Measurements from ENCODE around the gene DNMT3B. TPM values are rescaled to one million over a fixed set of nuclear protein-coding genes. Genes with fewer than 3 reads are reported as not detected.

The DNMT3B gene
- polyA plus RNA-seq, 1 experiment: 1.3 TPM

DNA sequence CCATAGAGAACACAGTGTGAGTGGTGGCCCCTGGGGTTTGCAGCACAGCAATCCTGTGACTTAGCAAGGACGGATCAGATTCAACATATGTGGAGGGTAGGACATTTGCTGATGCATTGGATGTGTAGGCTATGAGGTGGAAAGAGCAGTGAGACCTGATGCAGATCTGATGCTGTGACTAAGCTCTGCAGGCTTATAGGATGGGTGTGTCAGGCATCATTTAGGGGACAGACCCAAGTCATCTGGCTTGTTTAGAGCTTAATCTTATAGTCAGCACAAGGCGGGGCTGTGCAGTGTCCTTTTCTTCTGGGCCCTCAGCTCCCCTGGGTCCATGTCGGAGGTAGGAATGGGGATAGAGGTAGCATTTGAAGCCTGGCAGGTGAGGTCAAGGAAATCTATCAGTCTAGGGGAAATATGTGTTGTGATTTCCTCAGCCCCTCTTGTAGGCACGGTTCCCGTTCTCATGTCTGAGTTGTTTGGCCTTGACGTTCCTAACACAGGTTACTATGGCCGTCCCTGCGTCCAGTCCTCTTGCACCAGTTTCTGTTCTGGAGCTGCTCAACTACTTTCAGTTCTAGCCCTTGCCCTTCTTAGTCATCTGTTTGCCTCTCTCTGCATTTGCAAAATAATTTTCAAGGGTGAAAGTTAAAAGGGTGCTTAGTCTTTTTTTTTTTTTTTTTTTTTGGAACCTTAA lies 42.0 kb downstream of the DNMT3B start:
- ChIA-PET POLR2A (no interaction called here), CTCF (interaction anchor here (1.4 to 2.9 kb wide), 3 partner anchors 9 to 15 kb away, joined by 4 to 12 read pairs (median 6); no protein-coding TSS in a partner anchor)
- no peaks in the 10 kb centered on the region for H3K27me3 ChIP-seq (ENCODE audit: control insufficient read depth, insufficient read depth, low read length)
- H3K4me3 ChIP-seq (ENCODE audit: low read depth, low read length): no peak overlapping the region
- no peak for DNase-seq (ENCODE audit: low read depth)
- no peaks in the 10 kb centered on the region; the same call in 1 of the 2 replicates for H3K36me3 ChIP-seq (ENCODE audit: control insufficient read depth, insufficient read depth, low read length)
- TF ChIP-seq, protein P1, sequence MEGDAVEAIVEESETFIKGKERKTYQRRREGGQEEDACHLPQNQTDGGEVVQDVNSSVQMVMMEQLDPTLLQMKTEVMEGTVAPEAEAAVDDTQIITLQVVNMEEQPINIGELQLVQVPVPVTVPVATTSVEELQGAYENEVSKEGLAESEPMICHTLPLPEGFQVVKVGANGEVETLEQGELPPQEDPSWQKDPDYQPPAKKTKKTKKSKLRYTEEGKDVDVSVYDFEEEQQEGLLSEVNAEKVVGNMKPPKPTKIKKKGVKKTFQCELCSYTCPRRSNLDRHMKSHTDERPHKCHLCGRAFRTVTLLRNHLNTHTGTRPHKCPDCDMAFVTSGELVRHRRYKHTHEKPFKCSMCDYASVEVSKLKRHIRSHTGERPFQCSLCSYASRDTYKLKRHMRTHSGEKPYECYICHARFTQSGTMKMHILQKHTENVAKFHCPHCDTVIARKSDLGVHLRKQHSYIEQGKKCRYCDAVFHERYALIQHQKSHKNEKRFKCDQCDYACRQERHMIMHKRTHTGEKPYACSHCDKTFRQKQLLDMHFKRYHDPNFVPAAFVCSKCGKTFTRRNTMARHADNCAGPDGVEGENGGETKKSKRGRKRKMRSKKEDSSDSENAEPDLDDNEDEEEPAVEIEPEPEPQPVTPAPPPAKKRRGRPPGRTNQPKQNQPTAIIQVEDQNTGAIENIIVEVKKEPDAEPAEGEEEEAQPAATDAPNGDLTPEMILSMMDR (IDR thresholded peaks at IDR 0.05; ENCODE audit: insufficient read depth, low read depth, low read length): no peak

DNA sequence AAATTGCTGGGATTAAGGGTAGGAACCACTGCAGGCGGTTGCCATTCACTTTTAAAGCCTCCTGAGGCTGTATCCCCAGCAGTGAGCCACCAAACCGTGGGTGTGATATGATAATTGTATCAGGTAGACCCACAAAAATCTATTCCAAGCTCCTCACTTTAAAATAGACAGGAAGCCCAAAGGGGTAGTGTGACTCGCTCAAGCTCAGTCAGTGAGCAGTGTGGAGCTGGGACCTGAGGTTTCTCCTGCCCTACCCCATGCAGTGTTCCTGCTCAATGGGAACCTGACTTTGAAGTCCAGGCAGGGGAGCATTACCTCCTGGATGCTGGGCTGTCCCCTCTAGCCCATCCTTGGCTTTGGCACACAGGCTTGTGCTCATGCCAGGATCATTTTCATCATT lies 42.6 kb downstream of the DNMT3B start:
- POLR2A ChIA-PET: no interaction called here
- TF ChIP-seq, protein P1 (IDR thresholded peaks at IDR 0.05; ENCODE audit: insufficient read depth, low read depth, low read length): no peak
- no peak for DNase-seq (ENCODE audit: low read depth)

DNA sequence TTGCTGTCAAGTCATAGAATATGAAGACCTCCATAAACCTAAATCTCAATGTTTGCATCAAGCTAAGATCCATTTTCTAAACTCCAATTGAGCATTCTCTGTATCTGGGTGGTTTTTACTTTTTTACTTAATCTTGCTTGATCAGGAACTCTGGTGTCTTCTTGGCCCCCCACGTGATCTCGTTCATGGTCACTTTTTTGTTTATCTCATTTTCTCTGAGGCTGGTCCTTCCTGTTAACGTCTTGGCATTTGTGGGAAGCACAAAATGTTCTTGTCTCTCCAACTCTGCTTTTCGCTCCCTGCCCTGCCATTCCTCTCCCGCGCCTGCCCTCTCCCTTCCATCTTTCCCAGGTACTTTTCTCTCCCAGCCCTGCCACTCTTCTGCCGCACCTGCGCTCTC lies 43.5 kb downstream of the DNMT3B start:
- TF ChIP-seq, protein P1 (IDR thresholded peaks at IDR 0.05; ENCODE audit: insufficient read depth, low read depth, low read length): no peak
- no peaks in the 10 kb centered on the region; the same call in 1 of the 2 replicates for H3K36me3 ChIP-seq (ENCODE audit: control insufficient read depth, insufficient read depth, low read length)
- CTCF ChIA-PET: interaction anchor here (1.0 to 2.2 kb wide), 2 partner anchors 11 to 16 kb away, joined by 3 to 6 read pairs; no protein-coding TSS in a partner anchor
- DNase-seq (ENCODE audit: low read depth): no peak
- POLR2A ChIA-PET: no interaction called here
- H3K4me3 ChIP-seq (ENCODE audit: low read depth, low read length): no peak overlapping the region
- no peaks in the 10 kb centered on the region for H3K27me3 ChIP-seq (ENCODE audit: control insufficient read depth, insufficient read depth, low read length)

More for the DNA sequence above, 42.6 kb downstream of the DNMT3B start:
- H3K4me3 ChIP-seq (ENCODE audit: low read depth, low read length): no peak overlapping the region
- no peaks in the 10 kb centered on the region; the same call in 1 of the 2 replicates for H3K36me3 ChIP-seq (ENCODE audit: control insufficient read depth, insufficient read depth, low read length)
- CTCF ChIA-PET: interaction anchor here (0.8 to 2.2 kb wide), 4 partner anchors 8 to 17 kb away, joined by 3 to 6 read pairs (median 4); no protein-coding TSS in a partner anchor
- H3K27me3 ChIP-seq (ENCODE audit: control insufficient read depth, insufficient read depth, low read length): no peaks in the 10 kb centered on the region

- CTCF ChIA-PET: no interaction called here
- POLR2A ChIA-PET: no interaction called here
- Histone ChIP-seq H3K27me3 (ENCODE audit: control insufficient read depth, insufficient read depth, low read length) (no peaks in the 10 kb centered on the region), H3K4me3 (ENCODE audit: low read depth, low read length) (no peak overlapping the region), H3K36me3 (ENCODE audit: control insufficient read depth, insufficient read depth, low read length) (no peaks in the 10 kb centered on the region; the same call in 1 of the 2 replicates)
- DNase-seq (ENCODE audit: low read depth): no peak
- TF ChIP-seq, protein P1 (IDR thresholded peaks at IDR 0.05; ENCODE audit: insufficient read depth, low read depth, low read length): no peak
These were observed 44.2 kb downstream of the DNMT3B start for GRCh38 chr20:32806356-32806755.

GRCh38 chr20:32807706-32808105 lies 45.5 kb downstream of the DNMT3B start:
- TF ChIP-seq, protein P1 (IDR thresholded peaks at IDR 0.05; ENCODE audit: insufficient read depth, low read depth, low read length): no peak
- CTCF ChIA-PET: interaction anchor here (1.0 to 1.6 kb wide), 3 partner anchors 18 to 30 kb away, joined by 3 to 4 read pairs (median 3); no protein-coding TSS in a partner anchor
- POLR2A ChIA-PET: no interaction called here
- Histone ChIP-seq H3K4me3 (ENCODE audit: low read depth, low read length) (no peak overlapping the region), H3K27me3 (ENCODE audit: control insufficient read depth, insufficient read depth, low read length) (no peaks in the 10 kb centered on the region), H3K36me3 (ENCODE audit: control insufficient read depth, insufficient read depth, low read length) (no peaks in the 10 kb centered on the region; the same call in 1 of the 2 replicates)
- DNase-seq (ENCODE audit: low read depth): no peak
